Mucosa of rectum (tissue), 2 donors: ENCODE measurements around the gene LZTFL1.

ENCODE experiments used
- H3K27ac ChIP-seq, 2 donors: one replicate each; pipeline ENCODE4 v1.7.0; 2013; ENCODE audit warnings: inconsistent platforms in 2 of 2, low read depth in 2 of 2, low read length in 2 of 2
- H3K27me3 ChIP-seq, 2 donors: one replicate each; pipeline ENCODE4 v1.7.0; 2013; ENCODE audit warnings: low read length in 2 of 2; ENCODE audit not compliant: control insufficient read depth in 2 of 2, insufficient read depth in 2 of 2
- H3K36me3 ChIP-seq, 2 donors: one replicate each; pipeline ENCODE4 v1.7.0; 2013; ENCODE audit warnings: low read length in 2 of 2; ENCODE audit not compliant: control insufficient read depth in 2 of 2, insufficient read depth in 2 of 2
- H3K4me1 ChIP-seq, 2 donors: one replicate each; pipeline ENCODE4 v1.7.0; 2013; ENCODE audit warnings: low read length in 2 of 2, mild to moderate bottlenecking in 1 of 2; ENCODE audit not compliant: control insufficient read depth in 2 of 2, insufficient read depth in 2 of 2
- H3K4me3 ChIP-seq, 2 donors: one replicate each; pipeline ENCODE4 v1.7.0; 2013; ENCODE audit warnings: low read length in 2 of 2
- H3K9ac ChIP-seq, 2 donors: one replicate each; pipeline ENCODE4 v1.7.0; 2013; ENCODE audit warnings: low read length in 2 of 2, low read depth in 1 of 2, mild to moderate bottlenecking in 1 of 2
- H3K9me3 ChIP-seq, 2 donors: one replicate each; pipeline ENCODE4 v1.7.0; 2013; ENCODE audit warnings: low read length in 2 of 2; ENCODE audit not compliant: control insufficient read depth in 2 of 2
- donor health status: healthy.
- donor health status: Normal muscosa, but diverticular disease.

The LZTFL1 gene

GRCh38 chr3:45842851-45843625, 1.1 kb upstream of the LZTFL1 start:
- Histone ChIP-seq H3K27me3 (no peaks in the 10 kb centered on the region), H3K9me3 (no peaks in the 10 kb centered on the region), H3K36me3 (no peaks in the 10 kb centered on the region), H3K9ac (no peak overlapping the region), H3K4me3 (no peak overlapping the region), H3K4me1 (peaks cover 9 to 10% of the 10 kb centered on the region in 2 donors), H3K27ac (no peak overlapping the region)

GRCh38 chr3:45841420-45841756, 531 bp downstream of the LZTFL1 start:
- Histone ChIP-seq H3K9ac (peak overlapping the region; percentile 58 to 75), H3K4me3 (peak overlapping the region; percentile 82 to 91), H3K27ac (peak overlapping the region in 1 of 2 donors; percentile 7), H3K9me3 (no peaks in the 10 kb centered on the region), H3K27me3 (no peaks in the 10 kb centered on the region), H3K36me3 (peaks cover 4% of the 10 kb centered on the region in 2 donors), H3K4me1 (peaks cover 9 to 10% of the 10 kb centered on the region in 2 donors)

DNA sequence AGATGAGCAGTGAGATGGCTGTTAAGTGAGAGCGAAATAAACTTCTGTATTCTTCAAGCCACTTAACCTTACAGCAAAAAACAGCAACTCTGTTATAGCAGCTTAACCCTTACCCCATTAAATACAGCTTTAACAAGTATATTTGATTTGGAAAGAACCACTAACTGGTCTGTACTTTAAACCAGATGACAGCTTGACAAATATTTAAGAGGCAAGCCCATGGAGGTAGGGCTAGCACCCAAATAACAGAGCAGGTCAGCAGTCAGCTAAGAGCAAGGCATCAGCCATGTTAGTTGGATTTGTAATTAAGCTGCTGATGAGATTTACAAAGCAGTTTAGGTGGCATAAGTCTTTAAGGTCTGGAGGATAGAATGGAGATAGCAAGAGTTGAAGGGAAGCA, 3.5 kb downstream of the LZTFL1 start:
- Histone ChIP-seq H3K36me3 (peaks cover 12 to 21% of the 10 kb centered on the region in 2 donors), H3K4me3 (no peak overlapping the region), H3K27ac (no peak overlapping the region), H3K9ac (no peak overlapping the region), H3K4me1 (peaks cover 9 to 10% of the 10 kb centered on the region in 2 donors), H3K9me3 (no peaks in the 10 kb centered on the region), H3K27me3 (no peaks in the 10 kb centered on the region)

DNA sequence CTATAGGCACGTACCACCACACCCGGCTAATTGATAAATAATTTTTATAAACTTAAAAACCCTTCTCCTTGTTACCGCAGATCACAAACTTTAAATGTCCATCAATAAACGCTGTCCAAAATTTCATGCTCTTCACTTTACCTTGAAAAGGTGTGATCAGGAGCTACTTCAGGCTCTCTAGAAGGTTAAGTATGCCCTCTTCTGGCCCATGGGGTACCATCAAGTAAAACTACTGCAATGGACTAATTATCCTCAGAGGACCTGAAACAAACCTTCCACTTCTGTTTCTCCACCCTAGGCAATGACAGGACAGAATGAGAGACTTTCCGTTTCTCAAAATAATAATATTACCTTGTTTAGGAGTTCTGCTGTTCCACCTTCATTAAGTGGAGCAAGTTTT, 9.2 kb downstream of the LZTFL1 start:
- Histone ChIP-seq H3K4me3 (no peak overlapping the region), H3K9me3 (no peaks in the 10 kb centered on the region), H3K4me1 (no peaks in the 10 kb centered on the region), H3K27me3 (no peaks in the 10 kb centered on the region), H3K36me3 (peaks cover 31 to 38% of the 10 kb centered on the region in 2 donors), H3K9ac (no peak overlapping the region), H3K27ac (no peak overlapping the region)

DNA sequence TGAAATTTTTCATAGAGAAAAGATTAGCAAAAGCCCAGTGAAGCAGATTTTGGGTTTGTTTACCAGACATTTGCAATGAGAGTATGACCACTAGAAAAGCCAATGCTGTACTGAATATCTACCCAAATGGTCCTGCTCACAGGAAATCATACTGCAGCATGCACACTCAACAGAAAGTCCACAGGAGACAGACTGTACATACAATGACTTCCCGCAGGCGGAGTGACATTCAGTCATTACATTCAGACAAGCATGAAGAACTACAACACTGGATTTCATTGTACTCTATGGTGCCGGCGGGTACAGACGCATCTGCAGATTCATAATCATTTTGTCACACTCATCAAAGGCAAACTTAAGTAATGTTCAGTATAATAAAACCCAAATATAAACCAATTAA, 11.8 kb downstream of the LZTFL1 start:
- Histone ChIP-seq H3K4me3 (no peak overlapping the region), H3K27me3 (no peaks in the 10 kb centered on the region), H3K4me1 (no peaks in the 10 kb centered on the region), H3K36me3 (peaks cover 42 to 45% of the 10 kb centered on the region in 2 donors), H3K9me3 (no peaks in the 10 kb centered on the region), H3K9ac (no peak overlapping the region), H3K27ac (no peak overlapping the region)

DNA sequence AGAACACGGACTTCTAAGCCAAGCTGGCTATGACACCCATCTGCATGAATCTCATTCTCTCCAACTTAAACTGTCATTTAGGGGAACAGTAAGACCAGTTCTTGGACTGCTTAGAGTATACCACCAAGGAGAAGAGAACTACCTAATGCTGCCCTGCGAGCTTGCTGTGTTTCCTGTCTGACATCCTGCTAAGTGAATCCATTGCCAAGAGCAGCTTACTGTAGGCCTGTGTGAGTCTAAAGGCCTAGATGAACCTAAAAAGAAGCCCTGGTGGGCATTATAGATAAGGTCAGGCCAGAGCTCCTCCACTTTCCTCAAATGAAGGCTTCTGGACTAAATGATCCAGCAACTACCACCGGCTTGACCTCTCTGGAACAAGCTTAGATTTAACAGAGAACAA, 15.0 kb downstream of the LZTFL1 start:
- Histone ChIP-seq H3K4me1 (no peaks in the 10 kb centered on the region), H3K36me3 (peaks cover 38 to 41% of the 10 kb centered on the region in 2 donors), H3K27me3 (no peaks in the 10 kb centered on the region), H3K4me3 (no peak overlapping the region), H3K9ac (no peak overlapping the region), H3K9me3 (no peaks in the 10 kb centered on the region), H3K27ac (no peak overlapping the region)

- Histone ChIP-seq H3K9me3 (no peaks in the 10 kb centered on the region), H3K27ac (no peak overlapping the region), H3K27me3 (no peaks in the 10 kb centered on the region), H3K4me1 (no peaks in the 10 kb centered on the region), H3K9ac (no peak overlapping the region), H3K36me3 (peaks cover 37 to 41% of the 10 kb centered on the region in 2 donors), H3K4me3 (no peak overlapping the region)
Observed at GRCh38 chr3:45826321-45826720, 15.6 kb downstream of the LZTFL1 start.

DNA sequence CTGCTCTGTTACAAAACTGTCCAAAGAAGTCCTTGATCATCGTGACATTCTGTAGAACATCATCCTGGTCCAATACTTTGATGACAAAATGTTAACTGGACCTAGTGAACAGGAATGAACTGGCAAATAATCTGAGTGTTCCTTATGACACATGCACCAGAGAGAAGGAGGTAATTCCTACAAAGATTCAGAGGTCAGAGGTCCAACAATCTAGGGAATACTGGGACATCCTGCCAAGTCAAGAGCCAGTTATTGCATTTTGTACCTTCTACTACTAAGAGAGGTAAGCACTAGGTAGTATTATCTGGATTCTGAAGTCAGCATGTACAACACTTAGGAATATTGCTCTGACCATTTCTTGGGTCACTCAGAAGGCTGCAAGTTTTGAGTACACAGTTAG, 20.8 kb downstream of the LZTFL1 start:
- H3K4me3 ChIP-seq: no peak overlapping the region
- no peaks in the 10 kb centered on the region for H3K9me3 ChIP-seq
- no peak overlapping the region for H3K27ac ChIP-seq
- H3K4me1 ChIP-seq: peaks cover 4 to 5% of the 10 kb centered on the region in 2 donors
- H3K9ac ChIP-seq: no peak overlapping the region
- H3K36me3 ChIP-seq: peaks cover 15% of the 10 kb centered on the region in 2 donors
- no peaks in the 10 kb centered on the region for H3K27me3 ChIP-seq

DNA sequence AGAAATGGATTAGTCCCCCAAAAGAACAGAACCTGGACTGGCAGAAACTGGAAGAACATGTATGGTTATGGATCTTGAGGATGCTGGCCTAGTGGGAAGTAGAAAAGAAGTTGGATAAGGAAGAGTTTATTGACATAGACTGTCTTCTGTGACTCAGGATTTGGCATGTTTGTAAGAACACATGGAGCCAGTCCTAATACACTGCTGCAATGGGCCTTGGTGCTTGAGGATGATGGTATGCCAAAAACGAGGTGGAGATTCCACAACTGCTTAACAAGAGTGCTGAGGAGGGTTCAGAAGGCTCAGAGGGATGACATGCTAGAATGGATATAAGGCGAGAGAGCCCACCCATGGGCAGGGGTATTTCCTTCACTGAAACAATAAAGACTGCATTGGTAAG, 22.4 kb downstream of the LZTFL1 start:
- Histone ChIP-seq H3K36me3 (peaks cover 8 to 9% of the 10 kb centered on the region in 2 donors), H3K4me3 (no peak overlapping the region), H3K4me1 (peaks cover 4 to 5% of the 10 kb centered on the region in 2 donors), H3K27ac (no peak overlapping the region), H3K9ac (no peak overlapping the region), H3K27me3 (no peaks in the 10 kb centered on the region), H3K9me3 (no peaks in the 10 kb centered on the region)

DNA sequence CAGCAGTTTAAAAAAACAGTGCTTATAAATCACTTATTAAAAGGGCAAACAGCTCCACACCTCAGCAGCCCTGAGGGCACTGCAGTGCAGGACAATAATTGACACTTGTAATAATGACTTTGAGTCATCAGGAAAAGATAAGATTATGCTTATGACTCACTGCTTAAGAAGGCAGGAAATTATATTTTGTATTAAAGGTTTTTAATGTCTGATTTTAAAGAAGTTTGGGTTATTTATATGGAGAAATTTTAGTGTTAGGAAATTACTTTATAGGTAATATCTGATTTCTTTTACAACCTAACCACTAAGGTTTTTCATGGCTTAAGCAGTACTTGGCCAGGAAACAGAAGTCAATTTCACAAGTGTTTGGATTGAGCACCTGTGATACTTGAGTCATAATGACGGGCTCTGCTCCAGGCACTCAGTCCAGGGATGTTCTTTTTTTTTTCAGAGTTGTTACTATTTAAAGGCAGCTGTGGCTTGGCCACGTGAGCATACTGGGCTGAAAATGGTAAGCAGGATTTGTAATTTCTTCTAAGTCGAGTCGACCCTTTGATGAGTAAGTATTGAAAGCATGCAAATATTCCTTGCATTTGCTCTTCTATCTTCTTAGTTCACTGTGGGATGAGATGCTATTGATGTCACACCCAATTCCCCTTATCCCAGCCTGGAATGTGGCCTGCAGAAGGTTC, 23.9 kb downstream of the LZTFL1 start:
- Histone ChIP-seq H3K36me3 (peaks cover 7 to 8% of the 10 kb centered on the region in 2 donors), H3K9me3 (no peaks in the 10 kb centered on the region), H3K4me1 (peaks cover 4 to 5% of the 10 kb centered on the region in 2 donors), H3K4me3 (no peak overlapping the region), H3K27me3 (no peaks in the 10 kb centered on the region), H3K27ac (peak overlapping the region in 1 of 2 donors; percentile 30), H3K9ac (peak overlapping the region in 1 of 2 donors; percentile 5)
